ENCODE results near the gene LEFTY2. TPM values are rescaled to one million over a fixed set of nuclear protein-coding genes. Genes with fewer than 3 reads are reported as not detected.

Gene LEFTY2
- total and polyA plus RNA-seq, 12 donors, result 0.23 to 1.4 (median 0.56) TPM

DNA sequence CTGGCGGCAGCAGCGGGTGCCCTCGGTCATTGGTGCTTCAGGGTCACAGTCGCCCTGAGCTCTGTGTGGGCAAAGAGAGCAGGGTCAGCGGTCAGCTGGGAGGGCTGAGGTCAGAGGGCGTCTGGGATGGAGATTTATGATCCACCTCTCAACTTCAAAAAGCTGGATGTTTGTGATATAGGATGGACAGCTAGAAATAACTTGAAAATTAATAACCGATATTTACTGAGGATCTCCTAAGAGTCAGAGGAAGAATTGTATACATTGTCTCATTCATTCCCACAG is 54.0 kb downstream of the LEFTY2 start:
- Histone ChIP-seq H3K4me3 (no peak overlapping the region), H3K4me1 (peaks cover 0 to 40% (median 10%) of the 10 kb centered on the region in 9 donors), H3K9me3 (no peaks in the 10 kb centered on the region), H3K27ac (no peak overlapping the region), H3K27me3 (no peaks in the 10 kb centered on the region), H3K36me3 (no peaks in the 10 kb centered on the region)
- TF ChIP-seq CTCF (IDR thresholded peaks at IDR 0.05), result no peak
- ATAC-seq (no peak), DNase-seq (no peak)
- intact Hi-C loops (cut with DNase I), result no loop called here
- WGBS, 2 donors, result 96 to 97% methylated on average over 7 of the region's 7 CpGs

Small RNAs within 50 kb of the gene (microRNA-seq; reads per million reads assigned to microRNA genes)
- 0 to 0.51 reads per million in 2 donors for gene MIR6741

Other genes with a start within 250 kb of the LEFTY2 start
- gene SRP9, start 163.4 kb downstream of the LEFTY2 start, total RNA-seq, result 100 to 1,000 TPM; 165 to 199 (median 175) TPM
- 100 to 1,000 TPM; 121 to 153 TPM for gene SRP9, start 163.4 kb downstream of the LEFTY2 start, polyA plus RNA-seq
- 10 to 100 TPM; 34.9 to 80.8 (median 48.4) TPM for gene EPHX1, start 131.1 kb downstream of the LEFTY2 start, total RNA-seq
- gene EPHX1, start 131.1 kb downstream of the LEFTY2 start, polyA plus RNA-seq, result 10 to 100 TPM; 31.5 to 38.2 TPM
- 10 to 100 TPM; 20.9 to 33.5 (median 24.7) TPM for gene TMEM63A, start 58.8 kb downstream of the LEFTY2 start, total RNA-seq
- 10 to 100 TPM; 10.4 to 69.1 TPM for gene TMEM63A, start 58.8 kb downstream of the LEFTY2 start, polyA plus RNA-seq
- gene LEFTY1, start 52.1 kb downstream of the LEFTY2 start, total RNA-seq, result under 1 TPM in 7 of 10 donors, not detected in 3; 0.15 to 0.57 (median 0.25) TPM
- under 1 TPM; 0.15 to 0.77 TPM for gene LEFTY1, start 52.1 kb downstream of the LEFTY2 start, polyA plus RNA-seq
- gene PYCR2, start 17.0 kb downstream of the LEFTY2 start, total RNA-seq, result 10 to 100 TPM; 53.6 to 77.4 (median 62.7) TPM
- gene PYCR2, start 17.0 kb downstream of the LEFTY2 start, polyA plus RNA-seq, result 10 to 100 TPM; 42.5 to 96.0 TPM
- gene SDE2, start 58.1 kb upstream of the LEFTY2 start, total RNA-seq, result 10 to 100 TPM; 10.3 to 20.3 (median 13.9) TPM
- gene SDE2, start 58.1 kb upstream of the LEFTY2 start, polyA plus RNA-seq, result 1 to 10 TPM; 3.1 to 4.7 TPM
- gene H3-3A, start 121.5 kb upstream of the LEFTY2 start, total RNA-seq, result 100 to 1,000 TPM; 259 to 374 (median 304) TPM
- 100 to 1,000 TPM; 427 to 452 TPM for gene H3-3A, start 121.5 kb upstream of the LEFTY2 start, polyA plus RNA-seq
- gene ACBD3, start 245.5 kb upstream of the LEFTY2 start, total RNA-seq, result 10 to 100 TPM; 25.3 to 39.1 (median 34.3) TPM
- 10 to 100 TPM in 1 of 2 donors, 1 to 10 TPM in 1; 9.3 to 11.3 TPM for gene ACBD3, start 245.5 kb upstream of the LEFTY2 start, polyA plus RNA-seq

All from heart right ventricle (tissue), 16 donors.